Fibroblast of lung (primary cell): ENCODE results near the gene TMEM132C. TPM values are rescaled to one million over a fixed set of nuclear protein-coding genes. Genes with fewer than 3 reads are reported as not detected.

Experiments used
- DNase-seq, 2 donors: peaks; one replicate each; pipeline versions ENCODE4 v3.0.0 to v3.0.0-alpha.2; 2010; ENCODE audit warnings: low read depth in 2 of 2
- H2AFZ ChIP-seq: 2 replicates; pipeline ENCODE4 v1.5.1; 2012; ENCODE audit warnings: low read length, control low read depth, inconsistent platforms
- H3K27ac ChIP-seq: 2 replicates; pipeline ENCODE4 v1.5.1; 2011; ENCODE audit warnings: low read length, control low read depth; ENCODE audit not compliant: insufficient read depth
- H3K27me3 ChIP-seq: 2 replicates; pipeline ENCODE4 v1.5.1; 2011; ENCODE audit warnings: mild to moderate bottlenecking, low read length; ENCODE audit not compliant: control insufficient read depth, insufficient read depth
- H3K36me3 ChIP-seq: 2 replicates; pipeline ENCODE4 v1.5.1; 2011; ENCODE audit warnings: low read length; ENCODE audit not compliant: control insufficient read depth, insufficient read depth
- H3K4me1 ChIP-seq: 2 replicates; pipeline ENCODE4 v1.5.1; 2011; ENCODE audit warnings: low read length; ENCODE audit not compliant: control insufficient read depth, insufficient read depth; ENCODE audit errors: extremely low read depth
- H3K4me2 ChIP-seq: 2 replicates; pipeline ENCODE4 v1.5.1; 2011; ENCODE audit warnings: low read length, control low read depth; ENCODE audit not compliant: insufficient read depth; ENCODE audit errors: extremely low read depth
- H3K4me3 ChIP-seq, 4 experiments: fragments of 200-600 bp in 1 of 4; sonication (generic) in 1 of 4; replicated peaks in 1 of 4; 2 replicates each; pipeline ENCODE4 v1.5.1; 2011 to 2016; ENCODE audit warnings: low read length in 4 of 4, low read depth in 3 of 4, mild to moderate bottlenecking in 3 of 4, control low read depth in 2 of 4, inconsistent platforms in 1 of 4, mixed read lengths in 1 of 4; ENCODE audit not compliant: insufficient read depth in 1 of 4; ENCODE audit errors: control extremely low read depth in 1 of 4
- H3K79me2 ChIP-seq: 2 replicates; pipeline ENCODE4 v1.5.1; 2012; ENCODE audit warnings: mild to moderate bottlenecking, low read length, inconsistent platforms; ENCODE audit not compliant: control insufficient read depth, insufficient read depth
- H3K9ac ChIP-seq: 2 replicates; pipeline ENCODE4 v1.5.1; 2011; ENCODE audit warnings: mild to moderate bottlenecking, low read length, control low read depth; ENCODE audit not compliant: insufficient read depth
- H3K9me3 ChIP-seq: 2 replicates; pipeline ENCODE4 v1.5.1; 2012; ENCODE audit warnings: low read depth, low read length; ENCODE audit not compliant: control insufficient read depth, insufficient read depth
- H4K20me1 ChIP-seq: 2 replicates; pipeline ENCODE4 v1.5.1; 2011; ENCODE audit warnings: low read length; ENCODE audit not compliant: control insufficient read depth, insufficient read depth; ENCODE audit errors: extremely low read depth
- EZH2 ChIP-seq: IDR thresholded peaks from 2 replicates; pipeline ENCODE4 v1.5.1; 2012; ENCODE audit warnings: low read length, control low read depth, mild to moderate bottlenecking; ENCODE audit errors: missing control alignments
- polyA plus RNA-seq, 2 donors: library from polyadenylated mRNA; depleted of rRNA in 1 of 2; stranded (reverse) in 1 of 2; unstranded in 1 of 2; fragments of >200 nt; gene quantifications; 2 replicates each; pipeline ENCODE4 v1.2.1, GENCODE V29; 2011 to 2012; ENCODE audit warnings: missing spikeins in 1 of 2
- total RNA-seq: library from RNA; depleted of rRNA; stranded (reverse); fragments of >200 nt; gene quantifications from 2 replicates; pipeline ENCODE4 v1.2.1, GENCODE V29; 2014
- TF ChIP-seq, protein P1 (sequence below), 2 donors: IDR thresholded peaks in 1 of 2; conservative IDR thresholded peaks in 1 of 2; 1 replicate in 1 of 2; 2 replicates in 1 of 2; pipeline ENCODE4 v1.5.1; 2011 to 2012; ENCODE audit warnings: low read length in 2 of 2, control low read depth in 1 of 2, inconsistent platforms in 1 of 2, low read depth in 1 of 2, mild to moderate bottlenecking in 1 of 2

Gene TMEM132C
- total and polyA plus RNA-seq, 2 donors (not counting 1 experiment from before 2014, with no cell fraction given), result not detected

DNA sequence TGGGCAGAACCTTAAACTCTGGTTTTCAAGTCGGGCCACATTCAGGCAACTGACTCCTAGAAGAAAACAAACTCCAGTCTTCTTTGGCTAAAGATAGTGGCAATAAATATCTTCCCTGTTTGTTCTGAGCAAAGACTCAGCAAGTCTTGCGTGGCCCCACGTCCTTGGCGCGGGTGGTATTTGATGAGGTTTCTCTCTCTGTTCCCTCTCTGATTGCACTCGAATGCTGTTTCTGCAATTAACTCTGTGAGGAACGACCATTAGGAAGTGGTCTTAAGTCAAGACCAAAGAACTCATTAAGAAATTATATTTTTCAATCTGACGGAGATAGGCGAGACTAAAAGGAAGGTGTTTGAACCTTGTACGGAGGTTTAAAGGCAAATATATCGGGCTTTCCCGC is 177.6 kb downstream of the TMEM132C start:
- Histone ChIP-seq H4K20me1 (no peaks in the 10 kb centered on the region), H3K27ac (no peak overlapping the region), H3K9ac (no peak overlapping the region), H3K79me2 (no peaks in the 10 kb centered on the region), H3K27me3 (no peaks in the 10 kb centered on the region), H3K36me3 (no peaks in the 10 kb centered on the region), H3K4me2 (no peak overlapping the region), H3K9me3 (no peaks in the 10 kb centered on the region), H2AFZ (no peak overlapping the region), H3K4me3 (no peak overlapping the region), H3K4me1 (no peaks in the 10 kb centered on the region)
- DNase-seq, result no peak
- no peak for TF ChIP-seq EZH2

- no peaks in the 10 kb centered on the region for H3K4me1 ChIP-seq
- no peak for DNase-seq
- H3K9ac ChIP-seq, result no peak overlapping the region
- H3K9me3 ChIP-seq, result no peaks in the 10 kb centered on the region
- no peaks in the 10 kb centered on the region for H3K79me2 ChIP-seq
- no peaks in the 10 kb centered on the region for H4K20me1 ChIP-seq
- H3K36me3 ChIP-seq, result no peaks in the 10 kb centered on the region
- H2AFZ ChIP-seq, result no peak overlapping the region
- H3K27ac ChIP-seq, result no peak overlapping the region
- H3K4me3 ChIP-seq, result no peak overlapping the region
- no peaks in the 10 kb centered on the region for H3K27me3 ChIP-seq
- TF ChIP-seq EZH2, result no peak
- TF ChIP-seq, protein P1, sequence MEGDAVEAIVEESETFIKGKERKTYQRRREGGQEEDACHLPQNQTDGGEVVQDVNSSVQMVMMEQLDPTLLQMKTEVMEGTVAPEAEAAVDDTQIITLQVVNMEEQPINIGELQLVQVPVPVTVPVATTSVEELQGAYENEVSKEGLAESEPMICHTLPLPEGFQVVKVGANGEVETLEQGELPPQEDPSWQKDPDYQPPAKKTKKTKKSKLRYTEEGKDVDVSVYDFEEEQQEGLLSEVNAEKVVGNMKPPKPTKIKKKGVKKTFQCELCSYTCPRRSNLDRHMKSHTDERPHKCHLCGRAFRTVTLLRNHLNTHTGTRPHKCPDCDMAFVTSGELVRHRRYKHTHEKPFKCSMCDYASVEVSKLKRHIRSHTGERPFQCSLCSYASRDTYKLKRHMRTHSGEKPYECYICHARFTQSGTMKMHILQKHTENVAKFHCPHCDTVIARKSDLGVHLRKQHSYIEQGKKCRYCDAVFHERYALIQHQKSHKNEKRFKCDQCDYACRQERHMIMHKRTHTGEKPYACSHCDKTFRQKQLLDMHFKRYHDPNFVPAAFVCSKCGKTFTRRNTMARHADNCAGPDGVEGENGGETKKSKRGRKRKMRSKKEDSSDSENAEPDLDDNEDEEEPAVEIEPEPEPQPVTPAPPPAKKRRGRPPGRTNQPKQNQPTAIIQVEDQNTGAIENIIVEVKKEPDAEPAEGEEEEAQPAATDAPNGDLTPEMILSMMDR (conservative IDR thresholded peaks at IDR 0.05 in 1 of 2, IDR thresholded peaks at IDR 0.05 in 1 of 2; ENCODE audit: low read depth in 1 of 2, low read length in 2 of 2), result no peak
- H3K4me2 ChIP-seq, result no peak overlapping the region
These were observed 178.6 kb downstream of the TMEM132C start for GRCh38 chr12:128445415-128446127.

DNA sequence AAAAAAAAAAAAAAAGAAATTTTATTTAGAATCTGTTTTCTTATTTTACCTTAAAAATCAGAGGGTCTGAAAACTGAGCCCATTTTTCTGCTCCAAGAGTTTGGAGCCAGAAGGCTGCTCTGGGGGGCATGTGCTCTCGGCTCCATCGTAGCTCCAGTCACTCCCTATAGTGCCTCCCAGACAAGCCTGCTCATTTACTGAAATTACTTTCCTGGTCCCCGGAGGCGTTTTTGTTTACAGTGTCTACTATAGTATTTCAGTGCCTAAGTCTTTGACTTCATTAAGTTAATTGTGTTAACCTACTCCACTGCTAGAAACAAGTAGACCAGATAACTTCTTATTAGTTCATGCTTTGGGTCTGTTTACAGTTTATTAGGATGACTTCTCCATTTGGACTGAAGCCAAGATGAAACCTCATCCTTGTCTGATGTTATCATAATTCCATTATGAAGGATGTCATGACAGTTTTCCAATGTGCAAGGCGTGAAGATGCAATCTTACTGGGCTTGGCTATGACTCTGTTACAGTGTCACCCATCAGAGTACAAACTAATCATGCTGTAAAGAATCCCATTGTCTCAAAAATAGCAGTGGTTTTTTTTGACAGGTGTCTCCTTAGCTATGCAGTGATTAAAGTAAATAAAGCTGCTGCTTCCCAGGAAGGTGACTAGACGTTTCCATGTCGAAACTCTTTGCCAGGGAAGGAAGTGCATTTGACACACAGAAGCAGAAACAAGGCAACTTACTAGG is 182.3 kb downstream of the TMEM132C start:
- no peak overlapping the region for H3K27ac ChIP-seq
- no peaks in the 10 kb centered on the region for H3K9me3 ChIP-seq
- H2AFZ ChIP-seq, result no peak overlapping the region
- no peak for TF ChIP-seq EZH2
- TF ChIP-seq, protein P1 (conservative IDR thresholded peaks at IDR 0.05 in 1 of 2, IDR thresholded peaks at IDR 0.05 in 1 of 2; ENCODE audit: low read depth in 1 of 2, low read length in 2 of 2), result no peak
- H3K4me1 ChIP-seq, result no peaks in the 10 kb centered on the region
- no peak overlapping the region for H3K4me2 ChIP-seq
- no peak overlapping the region for H3K9ac ChIP-seq
- no peak for DNase-seq
- H3K27me3 ChIP-seq, result no peaks in the 10 kb centered on the region
- H3K36me3 ChIP-seq, result no peaks in the 10 kb centered on the region
- no peaks in the 10 kb centered on the region for H3K79me2 ChIP-seq
- H4K20me1 ChIP-seq, result no peaks in the 10 kb centered on the region
- H3K4me3 ChIP-seq, result no peak overlapping the region
